IPS DF 4.7 (cell line): ENCODE data around the gene DCPS.
"Not testable (repeated sequence)": the region's sequence is repeated elsewhere in the genome, so short reads cannot be mapped to it uniquely, and the experiment has no call there.

ENCODE experiments used
- DNase-seq: peaks from one replicate; pipeline ENCODE4 v3.0.0-alpha.2; 2013; ENCODE audit warnings: low spot score; ENCODE audit errors: extremely low read depth

Gene DCPS

GRCh38 chr11:126381960-126382359, 78.1 kb downstream of the DCPS start:
- DNase-seq, result not testable (repeated sequence)

GRCh38 chr11:126382641-126383040, 78.8 kb downstream of the DCPS start:
- not testable (repeated sequence) for DNase-seq

- no peak for DNase-seq
Measured at GRCh38 chr11:126383339-126384335, 79.8 kb downstream of the DCPS start.

- DNase-seq, result no peak
Measured at GRCh38 chr11:126384449-126385070, 80.7 kb downstream of the DCPS start.

- DNase-seq, result no peak
Measured at GRCh38 chr11:126385991-126386728, 82.3 kb downstream of the DCPS start.

GRCh38 chr11:126386729-126387071, 82.8 kb downstream of the DCPS start:
- DNase-seq, result not testable (repeated sequence)

GRCh38 chr11:126387857-126388256, 84.0 kb downstream of the DCPS start:
- no peak for DNase-seq

GRCh38 chr11:126390272-126390867, 86.5 kb downstream of the DCPS start:
- DNase-seq, result no peak

GRCh38 chr11:126391286-126391954, 87.6 kb downstream of the DCPS start:
- DNase-seq, result no peak

- DNase-seq, result no peak
Measured at GRCh38 chr11:126391970-126392632, 88.2 kb downstream of the DCPS start.

- no peak for DNase-seq
Measured at GRCh38 chr11:126392633-126393013, 88.8 kb downstream of the DCPS start.

- DNase-seq, result no peak
Measured at GRCh38 chr11:126393143-126393542, 89.3 kb downstream of the DCPS start.

- no peak for DNase-seq
Measured at GRCh38 chr11:126394036-126394435, 90.2 kb downstream of the DCPS start.

- DNase-seq, result not testable (repeated sequence)
Measured at GRCh38 chr11:126394634-126395072, 90.8 kb downstream of the DCPS start.
